Posterior cingulate gyrus (tissue), 11 donors: ENCODE results near the gene TBC1D22A.
"Not testable (repeated sequence)": the region's sequence is repeated elsewhere in the genome, so short reads cannot be mapped to it uniquely, and the experiment has no call there.

ENCODE experiments used
- DNase-seq, 10 donors: peaks; one replicate each; pipeline versions ENCODE4 v3.0.0 to v3.0.0-alpha.2; 2020 to 2021; ENCODE audit warnings: mixed read lengths in 3 of 10
- intact Hi-C: fragments of 100-400 bp; cut with DNase I; formaldehyde crosslinking; loops from one replicate; pipeline ENCODE4 v1.15.1; 2023

TBC1D22A gene

GRCh38 chr22:46972256-46972655 is 209.8 kb downstream of the TBC1D22A start:
- peak in 3 of 10 donors; percentile 53 to 57 (median 55) for DNase-seq
- intact Hi-C loops: no loop called here

GRCh38 chr22:46972901-46973831 is 210.7 kb downstream of the TBC1D22A start:
- DNase-seq: peak in 3 of 10 donors; percentile 60 to 73 (median 66)
- intact Hi-C loops: no loop called here

GRCh38 chr22:46974077-46974476 is 211.6 kb downstream of the TBC1D22A start:
- peak in 3 of 10 donors; percentile 70 to 81 (median 80) for DNase-seq
- intact Hi-C loops: no loop called here

GRCh38 chr22:46974631-46975585 is 212.5 kb downstream of the TBC1D22A start:
- peak in 4 of 10 donors; percentile 5 to 69 (median 50) for DNase-seq
- intact Hi-C loops: no loop called here

- intact Hi-C loops: no loop called here
- peak in 3 of 10 donors; percentile 4 to 66 (median 47) for DNase-seq
These were observed 213.7 kb downstream of the TBC1D22A start for GRCh38 chr22:46976143-46976542.

GRCh38 chr22:46976598-46976997 is 214.1 kb downstream of the TBC1D22A start:
- DNase-seq: peak in 3 of 10 donors; percentile 14 to 83 (median 36)
- intact Hi-C loops: no loop called here

- intact Hi-C loops: no loop called here
- DNase-seq: peak in 3 of 10 donors; percentile 7 to 40 (median 23)
These were observed 215.3 kb downstream of the TBC1D22A start for GRCh38 chr22:46977656-46978343.

- peak in 2 of 10 donors; percentile 11 to 67 for DNase-seq
- intact Hi-C loops: not testable (repeated sequence)
These were observed 216.2 kb downstream of the TBC1D22A start for GRCh38 chr22:46978668-46979067.

- intact Hi-C loops: no loop called here
- peak in 3 of 10 donors; percentile 3 to 71 (median 32) for DNase-seq
These were observed 217.1 kb downstream of the TBC1D22A start for GRCh38 chr22:46979506-46979905.

- intact Hi-C loops: no loop called here
- peak in 1 of 10 donors; percentile 2 for DNase-seq
These were observed 217.9 kb downstream of the TBC1D22A start for GRCh38 chr22:46980392-46980791.

- peak in 2 of 10 donors; percentile 7 to 37 for DNase-seq
- intact Hi-C loops: no loop called here
These were observed 220.2 kb downstream of the TBC1D22A start for GRCh38 chr22:46982635-46983034.

- DNase-seq: peak in 1 of 10 donors; percentile 35
- intact Hi-C loops: no loop called here
These were observed 220.6 kb downstream of the TBC1D22A start for GRCh38 chr22:46983046-46983445.

GRCh38 chr22:46984751-46985506 is 222.5 kb downstream of the TBC1D22A start:
- peak in 1 of 10 donors; percentile 39 for DNase-seq
- intact Hi-C loops: no loop called here

GRCh38 chr22:46985507-46985882 is 223.0 kb downstream of the TBC1D22A start:
- intact Hi-C loops: no loop called here
- no peak for DNase-seq

GRCh38 chr22:46986788-46987187 is 224.3 kb downstream of the TBC1D22A start:
- intact Hi-C loops: no loop called here
- DNase-seq: peak in 1 of 10 donors; percentile 45

- no peak for DNase-seq
- intact Hi-C loops: no loop called here
These were observed 228.6 kb downstream of the TBC1D22A start for GRCh38 chr22:46990937-46991550.

- DNase-seq: no peak
- intact Hi-C loops: no loop called here
These were observed 229.2 kb downstream of the TBC1D22A start for GRCh38 chr22:46991666-46992065.

GRCh38 chr22:46992121-46992731 is 229.8 kb downstream of the TBC1D22A start:
- intact Hi-C loops: no loop called here
- DNase-seq: no peak
